Measurements from ENCODE around the gene ITIH1.
"Not testable (repeated sequence)": the region's sequence is repeated elsewhere in the genome, so short reads cannot be mapped to it uniquely, and the experiment has no call there.

Gene ITIH1

GRCh38 chr3:52775877-52776276, 1.5 kb upstream of the ITIH1 start:
- DNase-seq: no peak

GRCh38 chr3:52776486-52776885, 913 bp upstream of the ITIH1 start:
- DNase-seq: not testable (repeated sequence)

GRCh38 chr3:52777959-52778805, 783 bp downstream of the ITIH1 start:
- peak; percentile 45 for DNase-seq

- peak; percentile 83 for DNase-seq
Measured at GRCh38 chr3:52779011-52779836, 1.8 kb downstream of the ITIH1 start.

GRCh38 chr3:52779837-52780585, 2.6 kb downstream of the ITIH1 start:
- no peak for DNase-seq

GRCh38 chr3:52781741-52782140, 4.3 kb downstream of the ITIH1 start:
- no peak for DNase-seq

GRCh38 chr3:52782412-52783210, 5.2 kb downstream of the ITIH1 start:
- no peak for DNase-seq

- no peak for DNase-seq
Measured at GRCh38 chr3:52783211-52783555, 5.8 kb downstream of the ITIH1 start.

GRCh38 chr3:52784021-52784621, 6.7 kb downstream of the ITIH1 start:
- no peak for DNase-seq

- no peak for DNase-seq
Measured at GRCh38 chr3:52784931-52785590, 7.7 kb downstream of the ITIH1 start.

- no peak for DNase-seq
Measured at GRCh38 chr3:52786330-52787215, 9.2 kb downstream of the ITIH1 start.

GRCh38 chr3:52787246-52787645, 9.8 kb downstream of the ITIH1 start:
- DNase-seq: no peak

GRCh38 chr3:52787672-52788625, 10.6 kb downstream of the ITIH1 start:
- no peak for DNase-seq

GRCh38 chr3:52788890-52789745, 11.7 kb downstream of the ITIH1 start:
- DNase-seq: no peak

- DNase-seq: no peak
Measured at GRCh38 chr3:52789746-52790040, 12.3 kb downstream of the ITIH1 start.

GRCh38 chr3:52790337-52790736, 12.9 kb downstream of the ITIH1 start:
- DNase-seq: no peak

- no peak for DNase-seq
Measured at GRCh38 chr3:52790741-52791140, 13.3 kb downstream of the ITIH1 start.

- no peak for DNase-seq
Measured at GRCh38 chr3:52791366-52791765, 14.0 kb downstream of the ITIH1 start.
